H1 (cell line): ENCODE data around the gene OAT. TPM values are rescaled to one million over a fixed set of nuclear protein-coding genes. Genes with fewer than 3 reads are reported as not detected.

ENCODE experiments used
- EGR1 ChIP-seq: IDR thresholded peaks from 2 replicates; pipeline ENCODE4 v1.6.1; 2011; ENCODE audit warnings: low read depth, low read length, borderline replicate concordance
- EZH2 ChIP-seq: fragments of 200-600 bp; sonication (generic); IDR thresholded peaks from 2 replicates; pipeline ENCODE4 v1.7.1; 2012; ENCODE audit warnings: low read depth, mild to moderate bottlenecking, moderate library complexity, low read length, inconsistent platforms; ENCODE audit not compliant: severe bottlenecking
- JUND ChIP-seq: IDR thresholded peaks from 2 replicates; pipeline ENCODE4 v1.6.1; 2011; ENCODE audit warnings: mild to moderate bottlenecking, improper control_type of control experiment, low read length
- RAD21 ChIP-seq, 2 experiments: IDR thresholded peaks in 1 of 2; conservative IDR thresholded peaks in 1 of 2; 2 replicates each; pipeline ENCODE4 v1.6.1; 2011; ENCODE audit warnings: low read depth in 2 of 2, low read length in 2 of 2, improper control_type of control experiment in 1 of 2, inconsistent platforms in 1 of 2, mild to moderate bottlenecking in 1 of 2, moderate library complexity in 1 of 2
- SIX5 ChIP-seq: IDR thresholded peaks from 2 replicates; pipeline ENCODE4 v1.6.1; 2011; ENCODE audit warnings: mild to moderate bottlenecking, low read depth, low read length
- polyA plus RNA-seq, 7 experiments: library from polyadenylated mRNA; depleted of rRNA in 3 of 7; stranded (reverse) in 5 of 7; unstranded in 2 of 7; fragments of >200 nt in 5 of 7; fragments of 200-250 nt in 2 of 7; gene quantifications; 1 replicate in 5 of 7; 2 replicates in 1 of 7; 4 replicates in 1 of 7; pipeline versions ENCODE4 v1.2.1 to v1.2.3, GENCODE V29; 2011 to 2013; ENCODE audit warnings: missing spikeins in 2 of 7, mixed read lengths in 2 of 7
- total RNA-seq: library from RNA; stranded (reverse); fragmentation: NEBNext Ultra II Directional; extraction: Animal tissue kit (Norgen Biotek cat#: 25700); gene quantifications from 2 replicates; pipeline ENCODE4 v1.2.1, GENCODE V29; 2021
- TF ChIP-seq, protein P1 (sequence below): fragments of 300-600 bp; sonication (generic); IDR thresholded peaks from 2 replicates; pipeline ENCODE4 v1.7.1; 2012; ENCODE audit warnings: low read length, moderate library complexity, mild to moderate bottlenecking, inconsistent platforms; ENCODE audit not compliant: insufficient replicate concordance

OAT gene
- total and polyA plus RNA-seq, 2 of the 8 experiments (the other 6 are each of a cell fraction or from before 2014, with no cell fraction given): 67.8 to 121 TPM

DNA sequence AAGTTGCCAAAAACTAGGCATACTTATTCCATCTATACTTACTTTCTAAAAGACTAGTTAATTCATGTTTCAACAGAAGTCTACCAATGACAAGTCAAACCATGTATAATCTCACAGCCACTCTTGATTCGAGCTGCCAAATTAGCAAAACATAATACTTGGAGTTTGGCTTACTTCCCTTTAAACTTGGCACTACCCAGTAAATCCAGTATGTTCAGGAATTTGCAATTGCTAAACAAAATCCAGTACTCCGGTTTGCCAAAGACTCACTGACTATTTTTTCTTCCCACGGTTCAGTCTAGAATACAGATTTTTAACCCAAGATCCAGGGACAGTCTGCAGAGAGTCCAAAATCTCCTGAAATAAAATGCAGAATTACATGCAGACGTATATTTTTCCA lies 4.6 kb downstream of the OAT start (continued):
- TF ChIP-seq, protein P1, sequence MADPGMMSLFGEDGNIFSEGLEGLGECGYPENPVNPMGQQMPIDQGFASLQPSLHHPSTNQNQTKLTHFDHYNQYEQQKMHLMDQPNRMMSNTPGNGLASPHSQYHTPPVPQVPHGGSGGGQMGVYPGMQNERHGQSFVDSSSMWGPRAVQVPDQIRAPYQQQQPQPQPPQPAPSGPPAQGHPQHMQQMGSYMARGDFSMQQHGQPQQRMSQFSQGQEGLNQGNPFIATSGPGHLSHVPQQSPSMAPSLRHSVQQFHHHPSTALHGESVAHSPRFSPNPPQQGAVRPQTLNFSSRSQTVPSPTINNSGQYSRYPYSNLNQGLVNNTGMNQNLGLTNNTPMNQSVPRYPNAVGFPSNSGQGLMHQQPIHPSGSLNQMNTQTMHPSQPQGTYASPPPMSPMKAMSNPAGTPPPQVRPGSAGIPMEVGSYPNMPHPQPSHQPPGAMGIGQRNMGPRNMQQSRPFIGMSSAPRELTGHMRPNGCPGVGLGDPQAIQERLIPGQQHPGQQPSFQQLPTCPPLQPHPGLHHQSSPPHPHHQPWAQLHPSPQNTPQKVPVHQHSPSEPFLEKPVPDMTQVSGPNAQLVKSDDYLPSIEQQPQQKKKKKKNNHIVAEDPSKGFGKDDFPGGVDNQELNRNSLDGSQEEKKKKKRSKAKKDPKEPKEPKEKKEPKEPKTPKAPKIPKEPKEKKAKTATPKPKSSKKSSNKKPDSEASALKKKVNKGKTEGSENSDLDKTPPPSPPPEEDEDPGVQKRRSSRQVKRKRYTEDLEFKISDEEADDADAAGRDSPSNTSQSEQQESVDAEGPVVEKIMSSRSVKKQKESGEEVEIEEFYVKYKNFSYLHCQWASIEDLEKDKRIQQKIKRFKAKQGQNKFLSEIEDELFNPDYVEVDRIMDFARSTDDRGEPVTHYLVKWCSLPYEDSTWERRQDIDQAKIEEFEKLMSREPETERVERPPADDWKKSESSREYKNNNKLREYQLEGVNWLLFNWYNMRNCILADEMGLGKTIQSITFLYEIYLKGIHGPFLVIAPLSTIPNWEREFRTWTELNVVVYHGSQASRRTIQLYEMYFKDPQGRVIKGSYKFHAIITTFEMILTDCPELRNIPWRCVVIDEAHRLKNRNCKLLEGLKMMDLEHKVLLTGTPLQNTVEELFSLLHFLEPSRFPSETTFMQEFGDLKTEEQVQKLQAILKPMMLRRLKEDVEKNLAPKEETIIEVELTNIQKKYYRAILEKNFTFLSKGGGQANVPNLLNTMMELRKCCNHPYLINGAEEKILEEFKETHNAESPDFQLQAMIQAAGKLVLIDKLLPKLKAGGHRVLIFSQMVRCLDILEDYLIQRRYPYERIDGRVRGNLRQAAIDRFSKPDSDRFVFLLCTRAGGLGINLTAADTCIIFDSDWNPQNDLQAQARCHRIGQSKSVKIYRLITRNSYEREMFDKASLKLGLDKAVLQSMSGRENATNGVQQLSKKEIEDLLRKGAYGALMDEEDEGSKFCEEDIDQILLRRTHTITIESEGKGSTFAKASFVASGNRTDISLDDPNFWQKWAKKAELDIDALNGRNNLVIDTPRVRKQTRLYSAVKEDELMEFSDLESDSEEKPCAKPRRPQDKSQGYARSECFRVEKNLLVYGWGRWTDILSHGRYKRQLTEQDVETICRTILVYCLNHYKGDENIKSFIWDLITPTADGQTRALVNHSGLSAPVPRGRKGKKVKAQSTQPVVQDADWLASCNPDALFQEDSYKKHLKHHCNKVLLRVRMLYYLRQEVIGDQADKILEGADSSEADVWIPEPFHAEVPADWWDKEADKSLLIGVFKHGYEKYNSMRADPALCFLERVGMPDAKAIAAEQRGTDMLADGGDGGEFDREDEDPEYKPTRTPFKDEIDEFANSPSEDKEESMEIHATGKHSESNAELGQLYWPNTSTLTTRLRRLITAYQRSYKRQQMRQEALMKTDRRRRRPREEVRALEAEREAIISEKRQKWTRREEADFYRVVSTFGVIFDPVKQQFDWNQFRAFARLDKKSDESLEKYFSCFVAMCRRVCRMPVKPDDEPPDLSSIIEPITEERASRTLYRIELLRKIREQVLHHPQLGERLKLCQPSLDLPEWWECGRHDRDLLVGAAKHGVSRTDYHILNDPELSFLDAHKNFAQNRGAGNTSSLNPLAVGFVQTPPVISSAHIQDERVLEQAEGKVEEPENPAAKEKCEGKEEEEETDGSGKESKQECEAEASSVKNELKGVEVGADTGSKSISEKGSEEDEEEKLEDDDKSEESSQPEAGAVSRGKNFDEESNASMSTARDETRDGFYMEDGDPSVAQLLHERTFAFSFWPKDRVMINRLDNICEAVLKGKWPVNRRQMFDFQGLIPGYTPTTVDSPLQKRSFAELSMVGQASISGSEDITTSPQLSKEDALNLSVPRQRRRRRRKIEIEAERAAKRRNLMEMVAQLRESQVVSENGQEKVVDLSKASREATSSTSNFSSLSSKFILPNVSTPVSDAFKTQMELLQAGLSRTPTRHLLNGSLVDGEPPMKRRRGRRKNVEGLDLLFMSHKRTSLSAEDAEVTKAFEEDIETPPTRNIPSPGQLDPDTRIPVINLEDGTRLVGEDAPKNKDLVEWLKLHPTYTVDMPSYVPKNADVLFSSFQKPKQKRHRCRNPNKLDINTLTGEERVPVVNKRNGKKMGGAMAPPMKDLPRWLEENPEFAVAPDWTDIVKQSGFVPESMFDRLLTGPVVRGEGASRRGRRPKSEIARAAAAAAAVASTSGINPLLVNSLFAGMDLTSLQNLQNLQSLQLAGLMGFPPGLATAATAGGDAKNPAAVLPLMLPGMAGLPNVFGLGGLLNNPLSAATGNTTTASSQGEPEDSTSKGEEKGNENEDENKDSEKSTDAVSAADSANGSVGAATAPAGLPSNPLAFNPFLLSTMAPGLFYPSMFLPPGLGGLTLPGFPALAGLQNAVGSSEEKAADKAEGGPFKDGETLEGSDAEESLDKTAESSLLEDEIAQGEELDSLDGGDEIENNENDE: no peak
- TF ChIP-seq JUND: no peak
- no peak for TF ChIP-seq SIX5
- no peak for TF ChIP-seq EZH2
- no peak for TF ChIP-seq EGR1
- no peak for TF ChIP-seq RAD21 (IDR thresholded peaks at IDR 0.05 in 1 of 2, conservative IDR thresholded peaks at IDR 0.05 in 1 of 2; ENCODE audit: low read depth in 2 of 2, low read length in 2 of 2)
